H1 (cell line): Measurements from ENCODE around the gene SMAP1. TPM values are rescaled to one million over a fixed set of nuclear protein-coding genes. Genes with fewer than 3 reads are reported as not detected.

Source experiments
- CTCF ChIA-PET: fragments of 300-600 bp; sonication (Branson Sonifier 250); formaldehyde crosslinking; loops from one replicate; lab custom pipeline; 2021; ENCODE audit not compliant: partially characterized antibody; lab: Charles Lee
- POLR2A ChIA-PET: fragments of 300-600 bp; sonication (Branson Sonifier 250); formaldehyde crosslinking; loops from one replicate; lab custom pipeline; 2021; ENCODE audit warnings: inconsistent platforms; ENCODE audit not compliant: partially characterized antibody; lab: Charles Lee
- DNase-seq, 2 experiments: peaks; one replicate each; pipeline versions ENCODE4 v3.0.0 to v3.0.0-alpha.2; 2010 to 2022; ENCODE audit warnings: low spot score in 2 of 2, low read depth in 1 of 2, mixed read lengths in 1 of 2
- FAIRE-seq: peaks from 2 replicates; lab custom pipeline; 2011; peaks lifted over from hg19 to GRCh38; lab: Jason Lieb, UNC
- H2AFZ ChIP-seq: 2 replicates; pipeline ENCODE4 v1.8.1; 2012; ENCODE audit warnings: low read length, inconsistent platforms
- H2AK5ac ChIP-seq: 2 replicates; pipeline ENCODE4 v1.6.1; 2013; ENCODE audit warnings: low read depth, low read length
- H2BK120ac ChIP-seq: replicated peaks from 2 replicates; pipeline ENCODE3; 2013; ENCODE audit warnings: low read depth, low read length, inconsistent platforms
- H2BK12ac ChIP-seq: 2 replicates; pipeline ENCODE4 v1.6.1; 2013; ENCODE audit warnings: low read depth, low read length
- H2BK15ac ChIP-seq: 2 replicates; pipeline ENCODE4 v1.6.1; 2013; ENCODE audit warnings: low read length
- H2BK20ac ChIP-seq: 2 replicates; pipeline ENCODE4 v1.6.1; 2013; ENCODE audit warnings: low read length
- H2BK5ac ChIP-seq: 2 replicates; pipeline ENCODE4 v1.6.1; 2013; ENCODE audit warnings: low read depth, low read length
- H3K14ac ChIP-seq: 2 replicates; pipeline ENCODE4 v1.6.1; 2013; ENCODE audit warnings: inconsistent platforms; ENCODE audit not compliant: insufficient read length
- H3K18ac ChIP-seq: 2 replicates; pipeline ENCODE4 v1.6.1; 2013; ENCODE audit warnings: low read length; ENCODE audit errors: extremely low read depth
- H3K23ac ChIP-seq: 2 replicates; pipeline ENCODE4 v1.6.1; 2013; ENCODE audit warnings: inconsistent platforms; ENCODE audit not compliant: insufficient read length
- H3K23me2 ChIP-seq: 2 replicates; pipeline ENCODE4 v1.6.1; 2013; ENCODE audit warnings: low read depth, low read length
- H3K27ac ChIP-seq: 2 replicates; pipeline ENCODE4 v1.6.1; 2011; ENCODE audit warnings: low read depth, low read length, inconsistent platforms
- H3K27me3 ChIP-seq, 4 experiments: replicated peaks in 1 of 4; 1 replicate in 1 of 4; 2 replicates in 3 of 4; pipeline versions ENCODE4 v1.6.1 to v1.8.1; 2011 to 2013; ENCODE audit warnings: low read length in 3 of 4, mild to moderate bottlenecking in 3 of 4, inconsistent platforms in 2 of 4, mixed read lengths in 2 of 4, moderate library complexity in 1 of 4; ENCODE audit not compliant: control insufficient read depth in 3 of 4, insufficient read depth in 3 of 4; ENCODE audit errors: extremely low read depth in 1 of 4
- H3K36me3 ChIP-seq, 4 experiments: 2 replicates each; pipeline versions ENCODE4 v1.6.1 to v1.8.1; 2011 to 2013; ENCODE audit warnings: mild to moderate bottlenecking in 4 of 4, low read length in 3 of 4, moderate library complexity in 2 of 4, control low read depth in 1 of 4, inconsistent platforms in 1 of 4; ENCODE audit not compliant: insufficient read depth in 4 of 4, control insufficient read depth in 2 of 4
- H3K4ac ChIP-seq: replicated peaks from 2 replicates; pipeline ENCODE3; 2013; ENCODE audit warnings: low read length, low read depth, mixed read lengths, inconsistent platforms; ENCODE audit not compliant: insufficient read length
- H3K4me1 ChIP-seq, 4 experiments: replicated peaks in 1 of 4; 1 replicate in 1 of 4; 2 replicates in 3 of 4; pipeline versions ENCODE4 v1.6.1 to v1.8.1; 2011 to 2013; ENCODE audit warnings: low read length in 3 of 4, inconsistent platforms in 2 of 4, mixed read lengths in 1 of 4; ENCODE audit not compliant: insufficient read depth in 4 of 4, control insufficient read depth in 3 of 4
- H3K4me2 ChIP-seq, 2 experiments: 2 replicates each; pipeline versions ENCODE4 v1.6.1 to v1.8.1; 2011 to 2013; ENCODE audit warnings: low read depth in 2 of 2, low read length in 2 of 2, control low read depth in 1 of 2, inconsistent platforms in 1 of 2, mild to moderate bottlenecking in 1 of 2; ENCODE audit not compliant: insufficient read depth in 1 of 2
- H3K4me3 ChIP-seq, 4 experiments: fragments of 200-600, 300-600 bp in 1 of 4; sonication (generic), shearing (Covaris generic), sonication (Bioruptor Twin) in 1 of 4; 2 replicates each; pipeline versions ENCODE4 v1.5.1 to v1.8.1; 2011 to 2016; ENCODE audit warnings: low read length in 4 of 4, low read depth in 3 of 4, control low read depth in 2 of 4, inconsistent platforms in 2 of 4, mild to moderate bottlenecking in 2 of 4, mixed read lengths in 1 of 4, moderate library complexity in 1 of 4; ENCODE audit not compliant: insufficient read depth in 2 of 4; ENCODE audit errors: extremely low read depth in 1 of 4
- H3K56ac ChIP-seq: replicated peaks from 2 replicates; pipeline ENCODE3; 2013; ENCODE audit warnings: low read depth, mild to moderate bottlenecking, mixed read lengths, low read length, inconsistent platforms; ENCODE audit not compliant: insufficient read length
- H3K79me1 ChIP-seq: 2 replicates; pipeline ENCODE4 v1.6.1; 2013; ENCODE audit warnings: low read depth, low read length, control low read depth
- H3K79me2 ChIP-seq, 2 experiments: 2 replicates each; pipeline versions ENCODE4 v1.6.1 to v1.8.1; 2012 to 2013; ENCODE audit warnings: low read length in 2 of 2, mild to moderate bottlenecking in 2 of 2, inconsistent platforms in 1 of 2; ENCODE audit not compliant: insufficient read depth in 2 of 2, control insufficient read depth in 1 of 2
- H3K9ac ChIP-seq, 4 experiments: replicated peaks in 1 of 4; 1 replicate in 1 of 4; 2 replicates in 3 of 4; pipeline versions ENCODE4 v1.6.1 to v1.8.1; 2011 to 2013; ENCODE audit warnings: low read depth in 3 of 4, low read length in 3 of 4, control low read depth in 2 of 4, mild to moderate bottlenecking in 2 of 4, moderate library complexity in 2 of 4, inconsistent platforms in 1 of 4; ENCODE audit errors: extremely low read depth in 1 of 4
- H3K9me3 ChIP-seq, 2 experiments: 2 replicates each; pipeline versions ENCODE4 v1.6.1 to v1.8.1; 2012 to 2013; ENCODE audit warnings: mild to moderate bottlenecking in 2 of 2, moderate library complexity in 2 of 2, control low read depth in 1 of 2, inconsistent platforms in 1 of 2, low read depth in 1 of 2, low read length in 1 of 2, mixed read lengths in 1 of 2; ENCODE audit not compliant: insufficient read depth in 2 of 2
- H4K20me1 ChIP-seq, 2 experiments: replicated peaks in 1 of 2; 2 replicates each; pipeline versions ENCODE3 to v1.8.1; 2011 to 2013; ENCODE audit warnings: inconsistent platforms in 2 of 2, low read length in 2 of 2, mild to moderate bottlenecking in 1 of 2; ENCODE audit not compliant: insufficient read depth in 2 of 2, control insufficient read depth in 1 of 2
- H4K5ac ChIP-seq: 2 replicates; pipeline ENCODE4 v1.6.1; 2013; ENCODE audit warnings: low read length, low read depth, mixed read lengths, inconsistent platforms; ENCODE audit not compliant: insufficient read length
- H4K8ac ChIP-seq: 2 replicates; pipeline ENCODE4 v1.8.0; 2013; ENCODE audit warnings: mild to moderate bottlenecking, moderate library complexity, low read length, inconsistent platforms; ENCODE audit not compliant: insufficient read depth; ENCODE audit errors: extremely low read depth
- H4K91ac ChIP-seq: replicated peaks from 2 replicates; pipeline ENCODE3; 2013; ENCODE audit warnings: low read length, mixed read lengths, inconsistent platforms; ENCODE audit not compliant: insufficient read length
- SIX5 ChIP-seq: IDR thresholded peaks from 2 replicates; pipeline ENCODE4 v1.6.1; 2011; ENCODE audit warnings: mild to moderate bottlenecking, low read depth, low read length
- WGBS, 2 experiments: shearing (Covaris generic) in 1 of 2; methylation state at CpG; one replicate each; pipeline versions ENCODE4 v1.1.6 to v1.1.7; 2013 to 2015; ENCODE audit warnings: low lambda C conversion rate in 2 of 2, mixed read lengths in 2 of 2, inconsistent platforms in 1 of 2, low coverage in 1 of 2, missing lambda C conversion rate in 1 of 2; ENCODE audit not compliant: insufficient replicate concordance in 2 of 2, insufficient coverage in 1 of 2, insufficient read length in 1 of 2; ENCODE audit errors: extremely low coverage in 1 of 2, missing lambda C conversion rate in 1 of 2; 5-methylcytosine and 5-hydroxymethylcytosine counted together
- polyA plus RNA-seq, 7 experiments: library from polyadenylated mRNA; depleted of rRNA in 3 of 7; stranded (reverse) in 5 of 7; unstranded in 2 of 7; fragments of >200 nt in 5 of 7; fragments of 200-250 nt in 2 of 7; gene quantifications; 1 replicate in 5 of 7; 2 replicates in 1 of 7; 4 replicates in 1 of 7; pipeline versions ENCODE4 v1.2.1 to v1.2.3, GENCODE V29; 2011 to 2013; ENCODE audit warnings: missing spikeins in 2 of 7, mixed read lengths in 2 of 7
- total RNA-seq: library from RNA; stranded (reverse); fragmentation: NEBNext Ultra II Directional; extraction: Animal tissue kit (Norgen Biotek cat#: 25700); gene quantifications from 2 replicates; pipeline ENCODE4 v1.2.1, GENCODE V29; 2021

Gene SMAP1
- total and polyA plus RNA-seq, 2 of the 8 experiments (the other 6 are each of a cell fraction or from before 2014, with no cell fraction given) = 18.8 to 32.4 TPM

- 66% methylated on average over 2 of the region's 2 CpGs; no CpG with 5 or more reads in 1 of the 2 experiments for WGBS, 2 experiments
- POLR2A ChIA-PET = interaction anchor here (0.9 kb wide), 1 partner anchor 11 kb away, joined by 4 read pairs; no protein-coding TSS in a partner anchor
- TF ChIP-seq SIX5 = no peak
Observed at GRCh38 chr6:70903665-70904452, 236.2 kb downstream of the SMAP1 start.

More at GRCh38 chr6:70903665-70904452, 236.2 kb downstream of the SMAP1 start:
- Histone ChIP-seq H2BK20ac (no peak overlapping the region), H2BK5ac (no peak overlapping the region), H3K36me3 (no peaks in the 10 kb centered on the region), H3K56ac (no peak overlapping the region), H2BK12ac (no peak overlapping the region), H3K14ac (no peak overlapping the region), H4K20me1 (no peaks in the 10 kb centered on the region), H3K4me1 (peaks cover 0 to 3% (median 0%) of the 10 kb centered on the region in 4 experiments; a peak in 1 of 7 replicates), H3K27me3 (no peaks in the 10 kb centered on the region), H3K4me3 (no peak overlapping the region), H3K4me2 (no peak overlapping the region), H4K8ac (no peak overlapping the region), H2AFZ (no peak overlapping the region), H4K91ac (no peak overlapping the region), H3K27ac (no peak overlapping the region), H2BK120ac (no peak overlapping the region), H2AK5ac (no peak overlapping the region), H3K9me3 (no peaks in the 10 kb centered on the region), H2BK15ac (no peak overlapping the region), H3K18ac (no peak overlapping the region), H3K23ac (no peak overlapping the region), H3K79me2 (no peaks in the 10 kb centered on the region), H3K4ac (no peak overlapping the region), H3K9ac (no peak overlapping the region), H3K79me1 (no peaks in the 10 kb centered on the region; the same call in 1 of the 2 replicates), H4K5ac (no peak overlapping the region), H3K23me2 (no peaks in the 10 kb centered on the region)
- no peak for FAIRE-seq
- CTCF ChIA-PET = interaction anchor here (0.9 to 1.2 kb wide), 3 partner anchors 16 to 44 kb away, joined by 3 to 4 read pairs (median 3); no protein-coding TSS in a partner anchor
- no peak for DNase-seq
